ENCODE results near the gene PRPF6. TPM values are rescaled to one million over a fixed set of nuclear protein-coding genes. Genes with fewer than 3 reads are reported as not detected.

The PRPF6 gene
- total and polyA plus RNA-seq, 2 of the 13 experiments (the other 11 are each of a cell fraction or from before 2014, with no cell fraction given) = 63.7 to 101 TPM

GRCh38 chr20:64079273-64080012 lies 98.5 kb downstream of the PRPF6 start, which contains the start of gene RGS19 (continued):
- TF ChIP-seq HINFP (CRISPR knock-in tag; IDR thresholded peaks at IDR 0.05; ENCODE audit: low read depth) (peak; percentile 45; the same call in 1 of the 2 replicates), RERE (CRISPR knock-in tag; IDR thresholded peaks at IDR 0.05; ENCODE audit: low read depth) (no peak), DR1 (CRISPR knock-in tag; IDR thresholded peaks at IDR 0.05) (no peak), HNRNPL (IDR thresholded peaks at IDR 0.05; ENCODE audit: low read depth, low read length) (no peak), ZNF318 (CRISPR knock-in tag; IDR thresholded peaks at IDR 0.05) (no peak), FOXJ3 (CRISPR knock-in tag; IDR thresholded peaks at IDR 0.05; ENCODE audit: borderline replicate concordance) (no peak), ZNF615 (CRISPR knock-in tag; IDR thresholded peaks at IDR 0.05; ENCODE audit: borderline replicate concordance) (no peak), ZBTB8A (CRISPR knock-in tag; IDR thresholded peaks at IDR 0.05; ENCODE audit: borderline replicate concordance, low read depth) (no peak), ZBTB44 (CRISPR knock-in tag; IDR thresholded peaks at IDR 0.05) (no peak), ZNF780A (CRISPR knock-in tag; IDR thresholded peaks at IDR 0.05) (no peak), RARA (CRISPR knock-in tag; IDR thresholded peaks at IDR 0.05) (peak; percentile 2; the same call in 1 of the 2 replicates)

All from HepG2 (cell line).